H1 (cell line): ENCODE results near the gene LHPP. TPM values are rescaled to one million over a fixed set of nuclear protein-coding genes. Genes with fewer than 3 reads are reported as not detected.

ENCODE experiments used
- CTCF ChIA-PET: fragments of 300-600 bp; sonication (Branson Sonifier 250); formaldehyde crosslinking; loops from one replicate; lab custom pipeline; 2021; ENCODE audit not compliant: partially characterized antibody; lab: Charles Lee
- POLR2A ChIA-PET: fragments of 300-600 bp; sonication (Branson Sonifier 250); formaldehyde crosslinking; loops from one replicate; lab custom pipeline; 2021; ENCODE audit warnings: inconsistent platforms; ENCODE audit not compliant: partially characterized antibody; lab: Charles Lee
- DNase-seq, 2 experiments: peaks; one replicate each; pipeline versions ENCODE4 v3.0.0 to v3.0.0-alpha.2; 2010 to 2022; ENCODE audit warnings: low spot score in 2 of 2, low read depth in 1 of 2, mixed read lengths in 1 of 2
- FAIRE-seq: peaks from 2 replicates; lab custom pipeline; 2011; peaks lifted over from hg19 to GRCh38; lab: Jason Lieb, UNC
- H2AFZ ChIP-seq: 2 replicates; pipeline ENCODE4 v1.8.1; 2012; ENCODE audit warnings: low read length, inconsistent platforms
- H2AK5ac ChIP-seq: 2 replicates; pipeline ENCODE4 v1.6.1; 2013; ENCODE audit warnings: low read depth, low read length
- H2BK120ac ChIP-seq: replicated peaks from 2 replicates; pipeline ENCODE3; 2013; ENCODE audit warnings: low read depth, low read length, inconsistent platforms
- H2BK12ac ChIP-seq: 2 replicates; pipeline ENCODE4 v1.6.1; 2013; ENCODE audit warnings: low read depth, low read length
- H2BK15ac ChIP-seq: 2 replicates; pipeline ENCODE4 v1.6.1; 2013; ENCODE audit warnings: low read length
- H2BK20ac ChIP-seq: 2 replicates; pipeline ENCODE4 v1.6.1; 2013; ENCODE audit warnings: low read length
- H2BK5ac ChIP-seq: 2 replicates; pipeline ENCODE4 v1.6.1; 2013; ENCODE audit warnings: low read depth, low read length
- H3K14ac ChIP-seq: 2 replicates; pipeline ENCODE4 v1.6.1; 2013; ENCODE audit warnings: inconsistent platforms; ENCODE audit not compliant: insufficient read length
- H3K18ac ChIP-seq: 2 replicates; pipeline ENCODE4 v1.6.1; 2013; ENCODE audit warnings: low read length; ENCODE audit errors: extremely low read depth
- H3K23ac ChIP-seq: 2 replicates; pipeline ENCODE4 v1.6.1; 2013; ENCODE audit warnings: inconsistent platforms; ENCODE audit not compliant: insufficient read length
- H3K23me2 ChIP-seq: 2 replicates; pipeline ENCODE4 v1.6.1; 2013; ENCODE audit warnings: low read depth, low read length
- H3K27ac ChIP-seq: 2 replicates; pipeline ENCODE4 v1.6.1; 2011; ENCODE audit warnings: low read depth, low read length, inconsistent platforms
- H3K27me3 ChIP-seq, 4 experiments: replicated peaks in 1 of 4; 1 replicate in 1 of 4; 2 replicates in 3 of 4; pipeline versions ENCODE4 v1.6.1 to v1.8.1; 2011 to 2013; ENCODE audit warnings: low read length in 3 of 4, mild to moderate bottlenecking in 3 of 4, inconsistent platforms in 2 of 4, mixed read lengths in 2 of 4, moderate library complexity in 1 of 4; ENCODE audit not compliant: control insufficient read depth in 3 of 4, insufficient read depth in 3 of 4; ENCODE audit errors: extremely low read depth in 1 of 4
- H3K36me3 ChIP-seq, 4 experiments: 2 replicates each; pipeline versions ENCODE4 v1.6.1 to v1.8.1; 2011 to 2013; ENCODE audit warnings: mild to moderate bottlenecking in 4 of 4, low read length in 3 of 4, moderate library complexity in 2 of 4, control low read depth in 1 of 4, inconsistent platforms in 1 of 4; ENCODE audit not compliant: insufficient read depth in 4 of 4, control insufficient read depth in 2 of 4
- H3K4ac ChIP-seq: replicated peaks from 2 replicates; pipeline ENCODE3; 2013; ENCODE audit warnings: low read length, low read depth, mixed read lengths, inconsistent platforms; ENCODE audit not compliant: insufficient read length
- H3K4me1 ChIP-seq, 4 experiments: replicated peaks in 1 of 4; 1 replicate in 1 of 4; 2 replicates in 3 of 4; pipeline versions ENCODE4 v1.6.1 to v1.8.1; 2011 to 2013; ENCODE audit warnings: low read length in 3 of 4, inconsistent platforms in 2 of 4, mixed read lengths in 1 of 4; ENCODE audit not compliant: insufficient read depth in 4 of 4, control insufficient read depth in 3 of 4
- H3K4me2 ChIP-seq, 2 experiments: 2 replicates each; pipeline versions ENCODE4 v1.6.1 to v1.8.1; 2011 to 2013; ENCODE audit warnings: low read depth in 2 of 2, low read length in 2 of 2, control low read depth in 1 of 2, inconsistent platforms in 1 of 2, mild to moderate bottlenecking in 1 of 2; ENCODE audit not compliant: insufficient read depth in 1 of 2
- H3K4me3 ChIP-seq, 4 experiments: fragments of 200-600, 300-600 bp in 1 of 4; sonication (generic), shearing (Covaris generic), sonication (Bioruptor Twin) in 1 of 4; 2 replicates each; pipeline versions ENCODE4 v1.5.1 to v1.8.1; 2011 to 2016; ENCODE audit warnings: low read length in 4 of 4, low read depth in 3 of 4, control low read depth in 2 of 4, inconsistent platforms in 2 of 4, mild to moderate bottlenecking in 2 of 4, mixed read lengths in 1 of 4, moderate library complexity in 1 of 4; ENCODE audit not compliant: insufficient read depth in 2 of 4; ENCODE audit errors: extremely low read depth in 1 of 4
- H3K56ac ChIP-seq: replicated peaks from 2 replicates; pipeline ENCODE3; 2013; ENCODE audit warnings: low read depth, mild to moderate bottlenecking, mixed read lengths, low read length, inconsistent platforms; ENCODE audit not compliant: insufficient read length
- H3K79me1 ChIP-seq: 2 replicates; pipeline ENCODE4 v1.6.1; 2013; ENCODE audit warnings: low read depth, low read length, control low read depth
- H3K79me2 ChIP-seq, 2 experiments: 2 replicates each; pipeline versions ENCODE4 v1.6.1 to v1.8.1; 2012 to 2013; ENCODE audit warnings: low read length in 2 of 2, mild to moderate bottlenecking in 2 of 2, inconsistent platforms in 1 of 2; ENCODE audit not compliant: insufficient read depth in 2 of 2, control insufficient read depth in 1 of 2
- H3K9ac ChIP-seq, 4 experiments: replicated peaks in 1 of 4; 1 replicate in 1 of 4; 2 replicates in 3 of 4; pipeline versions ENCODE4 v1.6.1 to v1.8.1; 2011 to 2013; ENCODE audit warnings: low read depth in 3 of 4, low read length in 3 of 4, control low read depth in 2 of 4, mild to moderate bottlenecking in 2 of 4, moderate library complexity in 2 of 4, inconsistent platforms in 1 of 4; ENCODE audit errors: extremely low read depth in 1 of 4
- H3K9me3 ChIP-seq, 2 experiments: 2 replicates each; pipeline versions ENCODE4 v1.6.1 to v1.8.1; 2012 to 2013; ENCODE audit warnings: mild to moderate bottlenecking in 2 of 2, moderate library complexity in 2 of 2, control low read depth in 1 of 2, inconsistent platforms in 1 of 2, low read depth in 1 of 2, low read length in 1 of 2, mixed read lengths in 1 of 2; ENCODE audit not compliant: insufficient read depth in 2 of 2
- H4K20me1 ChIP-seq, 2 experiments: replicated peaks in 1 of 2; 2 replicates each; pipeline versions ENCODE3 to v1.8.1; 2011 to 2013; ENCODE audit warnings: inconsistent platforms in 2 of 2, low read length in 2 of 2, mild to moderate bottlenecking in 1 of 2; ENCODE audit not compliant: insufficient read depth in 2 of 2, control insufficient read depth in 1 of 2
- H4K5ac ChIP-seq: 2 replicates; pipeline ENCODE4 v1.6.1; 2013; ENCODE audit warnings: low read length, low read depth, mixed read lengths, inconsistent platforms; ENCODE audit not compliant: insufficient read length
- H4K8ac ChIP-seq: 2 replicates; pipeline ENCODE4 v1.8.0; 2013; ENCODE audit warnings: mild to moderate bottlenecking, moderate library complexity, low read length, inconsistent platforms; ENCODE audit not compliant: insufficient read depth; ENCODE audit errors: extremely low read depth
- H4K91ac ChIP-seq: replicated peaks from 2 replicates; pipeline ENCODE3; 2013; ENCODE audit warnings: low read length, mixed read lengths, inconsistent platforms; ENCODE audit not compliant: insufficient read length
- CHD1 ChIP-seq: IDR thresholded peaks from 2 replicates; pipeline ENCODE4 v1.6.1; 2012; ENCODE audit warnings: low read depth, low read length, improper control_type of control experiment
- JUN ChIP-seq: IDR thresholded peaks from 2 replicates; pipeline ENCODE4 v1.6.1; 2011; ENCODE audit warnings: low read depth, mild to moderate bottlenecking, improper control_type of control experiment, low read length
- MAFK ChIP-seq: IDR thresholded peaks from 2 replicates; pipeline ENCODE4 v1.6.1; 2012; ENCODE audit warnings: low read depth, mild to moderate bottlenecking, improper control_type of control experiment, low read length
- NRF1 ChIP-seq: IDR thresholded peaks from 2 replicates; pipeline ENCODE4 v1.6.1; 2011; ENCODE audit warnings: mild to moderate bottlenecking, low read depth, low read length, improper control_type of control experiment
- WGBS, 2 experiments: shearing (Covaris generic) in 1 of 2; methylation state at CpG; one replicate each; pipeline versions ENCODE4 v1.1.6 to v1.1.7; 2013 to 2015; ENCODE audit warnings: low lambda C conversion rate in 2 of 2, mixed read lengths in 2 of 2, inconsistent platforms in 1 of 2, low coverage in 1 of 2, missing lambda C conversion rate in 1 of 2; ENCODE audit not compliant: insufficient replicate concordance in 2 of 2, insufficient coverage in 1 of 2, insufficient read length in 1 of 2; ENCODE audit errors: extremely low coverage in 1 of 2, missing lambda C conversion rate in 1 of 2; 5-methylcytosine and 5-hydroxymethylcytosine counted together
- polyA plus RNA-seq, 7 experiments: library from polyadenylated mRNA; depleted of rRNA in 3 of 7; stranded (reverse) in 5 of 7; unstranded in 2 of 7; fragments of >200 nt in 5 of 7; fragments of 200-250 nt in 2 of 7; gene quantifications; 1 replicate in 5 of 7; 2 replicates in 1 of 7; 4 replicates in 1 of 7; pipeline versions ENCODE4 v1.2.1 to v1.2.3, GENCODE V29; 2011 to 2013; ENCODE audit warnings: missing spikeins in 2 of 7, mixed read lengths in 2 of 7
- total RNA-seq: library from RNA; stranded (reverse); fragmentation: NEBNext Ultra II Directional; extraction: Animal tissue kit (Norgen Biotek cat#: 25700); gene quantifications from 2 replicates; pipeline ENCODE4 v1.2.1, GENCODE V29; 2021
- TF ChIP-seq, protein P1 (sequence below): IDR thresholded peaks from 2 replicates; pipeline ENCODE4 v1.6.1; 2011; ENCODE audit warnings: low read length, improper control_type of control experiment

The LHPP gene
- total and polyA plus RNA-seq, 2 of the 8 experiments (the other 6 are each of a cell fraction or from before 2014, with no cell fraction given) = 26.0 to 45.0 TPM

DNA sequence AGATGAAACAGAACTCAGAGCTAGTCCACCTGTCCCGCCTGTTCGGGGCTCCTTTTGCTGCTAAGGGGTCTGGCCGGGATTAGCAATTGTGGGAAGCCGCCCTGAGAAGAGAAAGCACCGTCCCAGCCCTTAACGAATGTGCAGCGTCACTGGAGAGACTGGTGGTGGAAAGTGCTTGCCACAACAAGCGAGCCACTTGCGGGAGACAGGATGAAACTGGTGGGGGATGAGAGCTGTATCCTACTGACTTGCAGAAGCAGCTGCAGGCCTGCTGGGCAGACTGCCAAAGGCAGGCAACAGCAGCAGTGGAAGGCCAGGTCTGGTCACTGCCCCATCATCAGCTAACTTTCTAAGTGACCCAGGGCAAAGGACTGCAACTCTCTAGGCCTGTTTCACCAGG is 187.1 kb downstream of the LHPP start:
- Histone ChIP-seq H3K79me1 (no peaks in the 10 kb centered on the region; the same call in 1 of the 2 replicates), H3K18ac (0 out of 2 replicates have a peak overlapping the region, but pooled peaks have one; percentile 29), H4K5ac (no peak overlapping the region), H3K9ac (no peak overlapping the region), H3K56ac (no peak overlapping the region), H3K4me1 (peaks cover 0 to 24% (median 17%) of the 10 kb centered on the region in 4 experiments; a peak in 6 of 7 replicates), H2AK5ac (no peak overlapping the region), H2BK15ac (no peak overlapping the region), H4K20me1 (peaks cover 1 to 2% of the 10 kb centered on the region in 2 experiments), H3K23ac (no peak overlapping the region), H2BK5ac (no peak overlapping the region), H3K9me3 (no peaks in the 10 kb centered on the region), H2AFZ (no peak overlapping the region), H2BK120ac (no peak overlapping the region), H3K4ac (no peak overlapping the region), H4K8ac (no peak overlapping the region; the same call in 1 of the 2 replicates), H3K27ac (no peak overlapping the region), H3K36me3 (no peaks in the 10 kb centered on the region), H2BK12ac (no peak overlapping the region), H2BK20ac (no peak overlapping the region), H3K23me2 (no peaks in the 10 kb centered on the region), H3K14ac (no peak overlapping the region), H3K79me2 (no peaks in the 10 kb centered on the region), H4K91ac (no peak overlapping the region), H3K27me3 (no peaks in the 10 kb centered on the region), H3K4me2 (no peak overlapping the region), H3K4me3 (no peak overlapping the region)
- DNase-seq (no peak), FAIRE-seq (no peak)
- CTCF ChIA-PET = interaction anchor here (0.6 to 3.9 kb wide), 11 partner anchors 11 to 351 kb away, joined by 3 to 18 read pairs (median 4); no protein-coding TSS in a partner anchor
- 82% methylated on average over 9 of the region's 9 CpGs; no CpG with 5 or more reads in 1 of the 2 experiments for WGBS, 2 experiments
- TF ChIP-seq, protein P1, sequence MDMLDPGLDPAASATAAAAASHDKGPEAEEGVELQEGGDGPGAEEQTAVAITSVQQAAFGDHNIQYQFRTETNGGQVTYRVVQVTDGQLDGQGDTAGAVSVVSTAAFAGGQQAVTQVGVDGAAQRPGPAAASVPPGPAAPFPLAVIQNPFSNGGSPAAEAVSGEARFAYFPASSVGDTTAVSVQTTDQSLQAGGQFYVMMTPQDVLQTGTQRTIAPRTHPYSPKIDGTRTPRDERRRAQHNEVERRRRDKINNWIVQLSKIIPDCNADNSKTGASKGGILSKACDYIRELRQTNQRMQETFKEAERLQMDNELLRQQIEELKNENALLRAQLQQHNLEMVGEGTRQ = no peak
- TF ChIP-seq NRF1 (no peak), MAFK (no peak), CHD1 (no peak), JUN (no peak)
- POLR2A ChIA-PET = interaction anchor here (1.4 kb wide), 1 partner anchor 69 kb away, joined by 3 read pairs; no protein-coding TSS in a partner anchor
